ENCODE results near the gene KRT23. TPM values are rescaled to one million over a fixed set of nuclear protein-coding genes. Genes with fewer than 3 reads are reported as not detected.

Gene KRT23
- total RNA-seq, 1 experiment from 2014 or later: 19.0 TPM

DNA sequence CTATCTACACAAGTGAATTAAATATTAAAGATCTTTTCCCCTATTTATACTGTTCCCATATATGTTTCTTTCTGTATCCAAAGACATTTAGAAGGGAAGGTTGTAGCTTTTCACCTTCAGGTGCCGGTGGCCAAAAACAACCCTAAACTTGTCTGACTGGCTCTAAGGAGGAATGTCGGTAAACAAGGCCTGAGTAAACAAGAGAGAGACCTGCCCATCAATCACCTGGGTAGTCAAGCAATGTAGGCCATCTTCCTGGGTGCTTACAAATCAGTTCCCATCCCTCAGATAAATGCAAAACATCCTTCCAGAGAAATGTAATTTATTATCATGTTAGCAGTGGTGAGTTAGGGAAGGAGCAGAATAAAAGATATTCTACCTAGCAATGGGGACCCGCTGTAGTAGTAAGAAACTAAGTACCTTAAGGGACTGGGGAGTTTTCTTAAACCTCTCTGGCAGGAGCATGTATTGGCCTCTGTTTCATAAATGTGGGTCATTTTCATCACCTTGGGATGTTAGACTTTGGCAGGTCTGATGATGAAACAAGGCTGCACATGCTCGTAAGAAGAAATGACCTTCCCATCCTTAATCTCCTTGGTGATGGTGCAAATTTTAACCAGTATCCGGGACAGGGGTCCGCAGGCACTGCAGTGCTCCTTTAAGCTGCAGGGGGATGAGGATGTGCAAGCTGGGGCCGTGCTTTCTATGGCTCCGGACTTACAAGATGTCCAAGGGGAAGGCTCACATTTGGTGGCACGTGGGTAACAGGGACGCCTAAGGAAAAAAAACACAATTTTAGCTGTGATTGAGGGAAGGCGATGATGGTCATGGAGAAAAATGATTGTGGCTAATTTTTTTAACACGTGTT is 20.9 kb upstream of the KRT23 start:
- ChIA-PET RAD21 (ENCODE audit: low non-redundant PET in 1 of 2, low total read pairs in 2 of 2, uncharacterized antibody in 2 of 2, unreplicated experiment in 2 of 2) (no interaction called here), POLR2A (interaction anchor here (0.9 to 1.1 kb wide), 2 partner anchors 43 to 590 kb away, joined by 3 read pairs; no protein-coding TSS in a partner anchor), CTCF (interaction anchor here (1.6 kb wide), 1 partner anchor 46 kb away, joined by 4 read pairs; no protein-coding TSS in a partner anchor)
- no peak overlapping the region for H3K4me3 ChIP-seq (replicated peaks in 1 of 2; ENCODE audit: low read depth in 1 of 2, low read length in 2 of 2)
- H3K27me3 ChIP-seq (ENCODE audit: insufficient read depth, low read length): no peaks in the 10 kb centered on the region
- peaks cover 0 to 29% of the 10 kb centered on the region in 2 experiments; a peak in 2 of 4 replicates for H3K36me3 ChIP-seq (ENCODE audit: control insufficient read depth in 1 of 2, insufficient read depth in 2 of 2, low read length in 2 of 2)
- ATAC-seq (no peak), DNase-seq (ENCODE audit: low read depth, low spot score) (no peak)
- H3K4me2 ChIP-seq (ENCODE audit: low read length): peak overlapping the region; percentile 54; the same call in 1 of the 2 replicates
- no peaks in the 10 kb centered on the region for H3K79me2 ChIP-seq (ENCODE audit: insufficient read depth, low read length)
- peak; percentile 29; the same call in 1 of the 2 replicates for TF ChIP-seq CEBPB (IDR thresholded peaks at IDR 0.05; ENCODE audit: low read depth)
- no peak for TF ChIP-seq POLR2AphosphoS5 (IDR thresholded peaks at IDR 0.05; ENCODE audit: low read depth, low read length)
- TF ChIP-seq ZBTB33 (IDR thresholded peaks at IDR 0.05; ENCODE audit: extremely low read depth, insufficient replicate concordance, low read length): no peak
- no peak for TF ChIP-seq ELF1 (IDR thresholded peaks at IDR 0.05; ENCODE audit: borderline replicate concordance, low read depth)
- TF ChIP-seq SP1 (IDR thresholded peaks at IDR 0.05; ENCODE audit: low read depth): peak; percentile 72
- no TSS peak for BruUV-seq (replicated peaks)
- no peak overlapping the region for H2AFZ ChIP-seq (ENCODE audit: low read depth, low read length, poor library complexity, severe bottlenecking)
- H4K20me1 ChIP-seq (ENCODE audit: insufficient read depth): no peaks in the 10 kb centered on the region
- intact Hi-C loops (cut with micrococcal nuclease): no loop called here
- peaks cover 0 to 17% of the 10 kb centered on the region in 2 experiments; a peak in 1 of 4 replicates for H3K9me3 ChIP-seq (ENCODE audit: control insufficient read depth in 1 of 2, insufficient read depth in 1 of 2, low read depth in 1 of 2, low read length in 2 of 2)
- H3K27ac ChIP-seq (ENCODE audit: low read depth, low read length): peak overlapping the region; percentile 99
- H3K9ac ChIP-seq (ENCODE audit: low read length): peak overlapping the region; percentile 63
- peaks cover 69 to 72% of the 10 kb centered on the region in 2 experiments for H3K4me1 ChIP-seq (ENCODE audit: control insufficient read depth in 1 of 2, insufficient read depth in 2 of 2, low read length in 2 of 2)
- no peaks in the 10 kb centered on the region for H3K9me2 ChIP-seq (ENCODE audit: insufficient read depth)

Data from HCT116 (cell line).